ENCODE results near the gene TTBK1.
A peak's percentile ranks its signal among the peaks of the same experiment; 100 is the strongest.

TTBK1 gene

GRCh38 chr6:43304882-43305281 lies 61.6 kb downstream of the TTBK1 start:
- ChIA-PET POLR2A (no interaction called here), CTCF (interaction anchor here (1.5 kb wide), 1 partner anchor 16 kb away, joined by 3 read pairs; no protein-coding TSS in a partner anchor)
- no peak for DNase-seq (ENCODE audit: extremely low spot score)
- TF ChIP-seq CTCF (IDR thresholded peaks at IDR 0.05; ENCODE audit: control extremely low read depth, extremely low read depth, low read depth, missing control alignments): no peak

GRCh38 chr6:43306086-43306485 lies 62.8 kb downstream of the TTBK1 start:
- ChIA-PET CTCF (interaction anchor here (3.3 to 4.0 kb wide), 2 partner anchors 10 to 23 kb away, joined by 13 to 24 read pairs; partner anchors contain the start of gene SLC22A7), POLR2A (no interaction called here)

GRCh38 chr6:43307451-43308100 lies 64.3 kb downstream of the TTBK1 start:
- CTCF ChIA-PET: interaction anchor here (0.8 to 4.0 kb wide), 16 partner anchors 11 to 200 kb away, joined by 3 to 33 read pairs (median 4); partner anchors contain the start of genes SLC22A7 and ZNF318
- POLR2A ChIA-PET: no interaction called here
- TF ChIP-seq CTCF (IDR thresholded peaks at IDR 0.05; ENCODE audit: control extremely low read depth, extremely low read depth, low read depth, missing control alignments): no peak
- no peak for DNase-seq (ENCODE audit: extremely low spot score)

More at GRCh38 chr6:43306086-43306485, 62.8 kb downstream of the TTBK1 start:
- TF ChIP-seq CTCF (IDR thresholded peaks at IDR 0.05; ENCODE audit: control extremely low read depth, extremely low read depth, low read depth, missing control alignments): no peak
- no peak for DNase-seq (ENCODE audit: extremely low spot score)

- CTCF ChIA-PET: interaction anchor here (0.8 to 4.0 kb wide), 19 partner anchors 10 to 199 kb away, joined by 3 to 33 read pairs (median 4); partner anchors contain the start of genes SLC22A7 and ZNF318
- POLR2A ChIA-PET: no interaction called here
- peak; percentile 57 for DNase-seq (ENCODE audit: extremely low spot score)
- peak; percentile 27 for TF ChIP-seq CTCF (IDR thresholded peaks at IDR 0.05; ENCODE audit: control extremely low read depth, extremely low read depth, low read depth, missing control alignments)
Measured at GRCh38 chr6:43308101-43308989, 65.1 kb downstream of the TTBK1 start, which contains the start of gene CRIP3. Gene CRIP3, minus strand, starts transcription at chr6:43308826. Its CDS starts 34 bp downstream, at chr6:43308792.

GRCh38 chr6:43308990-43309477 lies 65.8 kb downstream of the TTBK1 start:
- POLR2A ChIA-PET: no interaction called here
- CTCF ChIA-PET: interaction anchor here (0.9 to 4.0 kb wide), 16 partner anchors 9 to 198 kb away, joined by 3 to 33 read pairs (median 5); partner anchors contain the start of genes SLC22A7 and ZNF318
- no peak for TF ChIP-seq CTCF (IDR thresholded peaks at IDR 0.05; ENCODE audit: control extremely low read depth, extremely low read depth, low read depth, missing control alignments)
- DNase-seq (ENCODE audit: extremely low spot score): no peak

GRCh38 chr6:43310134-43310533 lies 66.9 kb downstream of the TTBK1 start:
- no peak for DNase-seq (ENCODE audit: extremely low spot score)
- CTCF ChIA-PET: interaction anchor here (1.1 to 2.9 kb wide), 2 partner anchors 12 to 27 kb away, joined by 5 to 33 read pairs; no protein-coding TSS in a partner anchor
- POLR2A ChIA-PET: no interaction called here
- no peak for TF ChIP-seq CTCF (IDR thresholded peaks at IDR 0.05; ENCODE audit: control extremely low read depth, extremely low read depth, low read depth, missing control alignments)
